OCI-LY3 (cell line): ENCODE results near the gene CFAP74.

ENCODE experiments used
- CTCF ChIP-seq: fragments of 200-600, 300-600 bp; sonication (generic); IDR thresholded peaks from 2 replicates; pipeline ENCODE4 v1.5.1; 2014; ENCODE audit warnings: antibody characterized with exemption, low read length, low read depth
- EZH2phosphoT487 ChIP-seq: fragments of 200-600 bp; shearing (Covaris generic); IDR thresholded peaks from 2 replicates; pipeline ENCODE4 v1.6.1; 2018; ENCODE audit warnings: antibody characterized with exemption, mixed run types, low read depth

- no peak for TF ChIP-seq CTCF
- TF ChIP-seq EZH2phosphoT487 = no peak
These were observed 86.7 kb downstream of the CFAP74 start for GRCh38 chr1:1916851-1917251.
